Smooth muscle cell (in vitro differentiated cells): ENCODE data around the gene SH3PXD2B. TPM values are rescaled to one million over a fixed set of nuclear protein-coding genes. Genes with fewer than 3 reads are reported as not detected.

ENCODE experiments used
- DNase-seq: peaks from one replicate; lab custom pipeline; 2025; ENCODE audit not compliant: unreplicated experiment; lab: John Stamatoyannopoulos, UW
- H2AFZ ChIP-seq: fragments of 200-600 bp; sonication (generic); 2 replicates; pipeline ENCODE4 v1.6.0; 2016; ENCODE audit warnings: antibody characterized with exemption, low read depth, mild to moderate bottlenecking
- H3F3A ChIP-seq: fragments of 200-600 bp; sonication (generic); 2 replicates; pipeline ENCODE4 v1.6.0; 2017; ENCODE audit warnings: antibody characterized with exemption, low read depth
- H3K27ac ChIP-seq: fragments of 200-600 bp; sonication (generic); 2 replicates; pipeline ENCODE4 v1.5.1; 2016; ENCODE audit warnings: low read depth, mild to moderate bottlenecking
- H3K27me3 ChIP-seq: fragments of 200-600 bp; sonication (generic); 2 replicates; pipeline ENCODE4 v1.6.1; 2016; ENCODE audit warnings: low read depth, mild to moderate bottlenecking
- H3K36me3 ChIP-seq: fragments of 200-600 bp; sonication (generic); 2 replicates; pipeline ENCODE4 v1.5.1; 2016; ENCODE audit warnings: low read depth
- H3K4me1 ChIP-seq: fragments of 200-600 bp; sonication (generic); 2 replicates; pipeline ENCODE4 v1.5.1; 2016; ENCODE audit warnings: low read depth
- H3K4me2 ChIP-seq: fragments of 200-600 bp; sonication (generic); 2 replicates; pipeline ENCODE4 v1.6.0; 2016; ENCODE audit warnings: mild to moderate bottlenecking
- H3K4me3 ChIP-seq: fragments of 200-600 bp; sonication (generic); 2 replicates; pipeline ENCODE4 v1.5.1; 2016; ENCODE audit warnings: mild to moderate bottlenecking
- H3K79me2 ChIP-seq: fragments of 200-600 bp; sonication (generic); 2 replicates; pipeline ENCODE4 v1.6.0; 2016; ENCODE audit warnings: low read depth, mild to moderate bottlenecking
- H3K9ac ChIP-seq: fragments of 200-600 bp; sonication (generic); 2 replicates; pipeline ENCODE4 v1.6.0; 2016; ENCODE audit warnings: low read depth
- H3K9me3 ChIP-seq: fragments of 200-600 bp; sonication (generic); replicated peaks from 2 replicates; pipeline ENCODE4 v1.5.1; 2016; ENCODE audit warnings: low read depth
- H4K20me1 ChIP-seq: fragments of 200-600 bp; sonication (generic); 2 replicates; pipeline ENCODE4 v1.6.0; 2016; ENCODE audit warnings: low read depth
- CTCF ChIP-seq: fragments of 200-600 bp; sonication (generic); IDR thresholded peaks from 2 replicates; pipeline ENCODE4 v1.5.1; 2017; ENCODE audit warnings: borderline replicate concordance, mild to moderate bottlenecking, antibody characterized with exemption; ENCODE audit not compliant: insufficient read depth, poor library complexity, severe bottlenecking
- WGBS: methylation state at CpG from one replicate; pipeline ENCODE4 v1.1.7; 2016; ENCODE audit warnings: low lambda C conversion rate; 5-methylcytosine and 5-hydroxymethylcytosine counted together
- polyA plus RNA-seq: library from polyadenylated mRNA; unstranded; fragments of >200 nt; fragmentation: Nextera tagmentation; extraction: Ambion mirVana; gene quantifications from 2 replicates; pipeline ENCODE4 v1.2.1, GENCODE V29; 2016
- total RNA-seq: library from RNA; depleted of rRNA; stranded (reverse); fragments of >200 nt; gene quantifications from 2 replicates; pipeline ENCODE4 v1.2.3, GENCODE V29; 2014

The SH3PXD2B gene
- 36.5 and 36.7 TPM in 2 replicates for total RNA-seq
- polyA plus RNA-seq, result 39.4 and 43.7 TPM in 2 replicates

- Histone ChIP-seq H3K4me1 (peaks cover 16% of the 10 kb centered on the region), H2AFZ (peak within 1 kb of the TSS; percentile 88), H3K27me3 (no peaks in the 10 kb centered on the region), H3K4me3 (peak within 1 kb of the TSS; percentile 98), H3K36me3 (no peaks in the 10 kb centered on the region), H3K4me2 (peak within 1 kb of the TSS; percentile 100), H4K20me1 (peaks cover 27% of the 10 kb centered on the region), H3K79me2 (peaks cover 29% of the 10 kb centered on the region), H3F3A (peaks cover 30% of the 10 kb centered on the region), H3K27ac (peak within 1 kb of the TSS; percentile 75), H3K9me3 (no peaks in the 10 kb centered on the region), H3K9ac (peak within 1 kb of the TSS; percentile 76)
- WGBS, result 7% methylated on average over 36 of the region's 89 CpGs
- TF ChIP-seq CTCF, result no peak
- no peak for DNase-seq
Measured at GRCh38 chr5:172454358-172455086, at the start of gene SH3PXD2B. Gene SH3PXD2B, minus strand, starts transcription at chr5:172454525. Its CDS starts 173 bp downstream, at chr5:172454352.

GRCh38 chr5:172502969-172503368 is 48.6 kb upstream of the SH3PXD2B start:
- 88% methylated on average over 4 of the region's 4 CpGs for WGBS
- no peak overlapping the region for H2AFZ ChIP-seq
- no peaks in the 10 kb centered on the region for H4K20me1 ChIP-seq
- no peaks in the 10 kb centered on the region for H3K36me3 ChIP-seq
- TF ChIP-seq CTCF, result no peak
- no peak overlapping the region for H3K27ac ChIP-seq
- no peaks in the 10 kb centered on the region for H3F3A ChIP-seq
- H3K4me1 ChIP-seq, result no peaks in the 10 kb centered on the region
- H3K9me3 ChIP-seq, result no peaks in the 10 kb centered on the region
- no peak overlapping the region for H3K4me2 ChIP-seq
- H3K4me3 ChIP-seq, result no peak overlapping the region
- H3K27me3 ChIP-seq, result no peaks in the 10 kb centered on the region
- H3K9ac ChIP-seq, result no peak overlapping the region
- DNase-seq, result no peak
- H3K79me2 ChIP-seq, result no peaks in the 10 kb centered on the region

GRCh38 chr5:172502410-172502809 is 48.1 kb upstream of the SH3PXD2B start:
- Histone ChIP-seq H3K36me3 (no peaks in the 10 kb centered on the region), H2AFZ (no peak overlapping the region), H3K9me3 (no peaks in the 10 kb centered on the region), H3K4me3 (no peak overlapping the region), H3K9ac (no peak overlapping the region), H3K79me2 (no peaks in the 10 kb centered on the region), H3K4me1 (no peaks in the 10 kb centered on the region), H3K27ac (no peak overlapping the region), H3K4me2 (no peak overlapping the region), H4K20me1 (no peaks in the 10 kb centered on the region), H3K27me3 (no peaks in the 10 kb centered on the region), H3F3A (no peaks in the 10 kb centered on the region)
- TF ChIP-seq CTCF, result no peak
- DNase-seq, result no peak
- WGBS, result 75% methylated on average over 8 of the region's 8 CpGs
